C1 segment of cervical spinal cord (tissue), 14 donors: ENCODE data around the gene HTR2A.
A peak's percentile ranks its signal among the peaks of the same experiment; 100 is the strongest.

Experiments used
- DNase-seq, 14 donors: peaks; one replicate each; lab custom pipeline; 2025; lab: John Stamatoyannopoulos, UW

The HTR2A gene

GRCh38 chr13:46871557-46871956, 25.3 kb downstream of the HTR2A start:
- DNase-seq: no peak

- no peak for DNase-seq
Measured at GRCh38 chr13:46868091-46868490, 28.8 kb downstream of the HTR2A start.

DNA sequence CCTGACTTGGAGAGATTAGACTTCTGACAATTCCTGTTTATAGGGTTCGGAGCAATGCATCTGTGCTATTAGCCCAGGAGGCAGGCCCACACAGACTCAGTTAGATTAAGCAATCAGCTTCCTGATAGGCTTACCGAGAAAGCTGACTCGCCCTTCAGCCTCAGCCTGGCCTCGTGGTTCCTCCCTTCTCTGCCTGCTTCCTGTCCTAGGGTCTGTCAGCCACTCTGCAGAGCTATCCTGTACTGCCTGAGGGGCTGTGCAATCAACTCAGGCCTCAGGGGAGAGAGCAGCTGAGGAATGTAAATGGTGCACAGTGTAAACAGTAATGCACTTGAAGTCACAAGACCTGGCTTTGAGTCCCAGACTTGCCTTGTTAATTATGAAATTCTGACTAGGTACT, 30.7 kb downstream of the HTR2A start:
- no peak for DNase-seq

- no peak for DNase-seq
Measured at GRCh38 chr13:46864941-46865340, 31.9 kb downstream of the HTR2A start.

GRCh38 chr13:46861959-46862358, 34.9 kb downstream of the HTR2A start:
- DNase-seq: no peak

DNA sequence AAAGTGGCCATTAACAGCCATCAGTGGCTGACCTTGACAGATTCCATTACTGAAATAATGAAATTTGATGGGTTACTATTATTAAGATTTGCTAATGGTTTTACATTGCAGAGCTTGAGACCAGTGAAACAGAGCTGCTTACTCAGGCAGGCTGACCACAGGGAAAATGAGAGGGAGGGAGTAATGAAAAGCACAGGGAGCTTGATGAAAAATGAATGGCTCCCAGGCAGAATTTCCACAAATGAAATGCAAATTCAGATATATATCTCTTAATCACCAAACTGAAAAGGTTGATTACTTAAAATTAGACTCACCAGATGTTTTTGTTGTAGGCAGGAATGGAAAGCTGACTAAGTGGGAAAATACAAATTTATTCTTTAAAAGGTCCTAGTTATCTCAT, 36.1 kb downstream of the HTR2A start:
- no peak for DNase-seq

- DNase-seq: no peak
Measured at GRCh38 chr13:46858776-46859175, 38.1 kb downstream of the HTR2A start.

GRCh38 chr13:46858163-46858562, 38.7 kb downstream of the HTR2A start:
- no peak for DNase-seq

DNA sequence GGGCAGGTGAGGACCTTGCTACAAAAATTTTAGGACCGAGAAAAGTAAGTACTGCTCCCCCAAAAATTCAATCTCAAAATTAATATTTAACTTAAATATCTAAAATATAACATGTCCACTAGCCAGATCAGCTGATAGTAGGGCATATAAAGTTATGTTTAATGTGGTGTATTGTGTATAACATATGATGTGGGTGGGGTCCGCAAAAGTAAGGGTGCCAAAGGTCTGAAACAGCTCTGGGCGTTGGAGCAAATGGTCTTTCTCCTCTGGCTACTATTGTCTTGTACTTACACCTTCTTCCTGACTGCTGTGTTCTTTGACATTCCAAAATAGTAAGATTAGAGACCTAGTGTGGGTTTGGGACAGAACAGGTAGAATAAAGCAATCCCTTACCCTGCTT, 41.2 kb downstream of the HTR2A start:
- DNase-seq: no peak

DNA sequence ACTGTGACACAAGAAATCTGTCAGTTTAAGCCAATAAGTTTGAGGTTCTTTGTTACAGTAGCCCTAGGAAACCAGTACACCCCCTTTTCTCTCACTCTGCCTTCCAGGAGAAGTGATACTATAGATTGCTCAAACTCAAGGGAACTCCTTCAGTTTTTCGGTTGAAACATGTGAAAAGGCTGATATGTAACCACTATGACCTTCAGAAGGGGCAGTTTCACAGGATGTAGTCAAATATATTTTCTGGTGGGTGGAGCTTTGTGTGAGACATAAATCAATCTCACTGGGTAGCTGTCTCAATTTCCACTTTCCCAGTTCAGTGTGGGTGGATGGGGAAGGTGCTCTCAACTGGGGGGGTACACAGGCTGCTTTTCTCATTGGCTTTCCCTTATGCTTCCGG, 41.7 kb downstream of the HTR2A start:
- no peak for DNase-seq

DNA sequence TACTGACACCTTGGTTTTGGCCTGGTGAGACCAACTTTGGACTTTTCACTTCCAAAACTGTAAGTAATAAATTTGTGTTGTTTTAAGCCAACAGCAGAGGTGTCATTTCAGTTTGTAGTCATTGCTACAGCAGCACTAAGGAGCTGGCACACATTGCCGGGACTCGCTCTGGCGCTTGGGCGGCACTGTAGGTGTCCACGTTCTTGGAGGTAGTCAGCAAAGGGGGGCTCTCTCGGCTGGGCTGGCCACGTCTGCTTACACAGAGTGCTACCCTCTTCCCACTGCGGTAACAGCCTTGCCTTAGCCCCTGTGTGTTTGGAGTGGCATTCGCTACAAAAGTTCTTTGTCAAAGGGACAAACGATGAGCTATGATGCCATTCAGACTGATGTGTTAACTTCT, 44.7 kb downstream of the HTR2A start:
- no peak for DNase-seq

- DNase-seq: no peak
Measured at GRCh38 chr13:46850214-46850613, 46.6 kb downstream of the HTR2A start.

DNA sequence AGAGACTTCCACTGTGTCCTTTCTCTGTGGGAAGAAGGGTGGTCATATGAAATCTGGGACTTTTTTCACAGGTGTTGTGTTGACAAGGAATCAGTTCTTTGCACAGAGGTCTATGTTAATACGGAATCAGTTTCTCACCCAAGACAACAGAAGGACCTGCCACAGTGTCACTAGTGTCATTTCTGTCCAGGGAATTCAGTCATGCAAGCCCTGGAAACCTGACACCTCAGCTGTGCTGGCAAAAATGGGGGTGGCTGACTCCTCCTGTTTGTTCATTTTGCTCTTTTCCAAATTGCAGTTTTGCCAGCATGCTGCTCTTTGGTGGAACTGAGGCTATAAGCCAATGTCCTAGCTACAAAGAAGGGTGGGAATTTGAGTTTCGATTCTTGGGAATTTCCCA, 50.1 kb downstream of the HTR2A start:
- DNase-seq: peak in 3 of 14 donors; percentile 10 to 11 (median 11)

DNA sequence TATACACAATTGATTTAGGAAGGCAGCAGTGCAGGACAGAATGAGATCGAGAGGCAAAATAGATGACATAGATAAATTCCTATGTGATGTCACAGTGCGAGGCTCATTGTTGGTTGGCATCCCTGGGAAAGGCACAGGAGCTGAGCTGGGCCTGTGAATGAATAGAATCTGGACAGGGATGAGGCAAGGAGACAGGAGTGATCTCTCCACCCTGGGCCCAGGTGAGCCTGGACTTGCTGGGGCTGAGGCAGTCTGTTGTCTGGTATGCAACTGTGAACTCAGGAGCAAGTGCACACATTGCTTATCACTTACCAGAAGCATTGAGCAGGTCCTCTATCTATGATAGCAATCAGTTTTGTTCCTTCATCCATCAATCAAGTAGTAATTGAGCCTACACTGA, 51.7 kb downstream of the HTR2A start:
- no peak for DNase-seq

GRCh38 chr13:46844431-46844830, 52.4 kb downstream of the HTR2A start:
- DNase-seq: no peak

GRCh38 chr13:46839399-46839798, 57.5 kb downstream of the HTR2A start:
- DNase-seq: no peak

- no peak for DNase-seq
Measured at GRCh38 chr13:46834657-46835056, 62.2 kb downstream of the HTR2A start.

DNA sequence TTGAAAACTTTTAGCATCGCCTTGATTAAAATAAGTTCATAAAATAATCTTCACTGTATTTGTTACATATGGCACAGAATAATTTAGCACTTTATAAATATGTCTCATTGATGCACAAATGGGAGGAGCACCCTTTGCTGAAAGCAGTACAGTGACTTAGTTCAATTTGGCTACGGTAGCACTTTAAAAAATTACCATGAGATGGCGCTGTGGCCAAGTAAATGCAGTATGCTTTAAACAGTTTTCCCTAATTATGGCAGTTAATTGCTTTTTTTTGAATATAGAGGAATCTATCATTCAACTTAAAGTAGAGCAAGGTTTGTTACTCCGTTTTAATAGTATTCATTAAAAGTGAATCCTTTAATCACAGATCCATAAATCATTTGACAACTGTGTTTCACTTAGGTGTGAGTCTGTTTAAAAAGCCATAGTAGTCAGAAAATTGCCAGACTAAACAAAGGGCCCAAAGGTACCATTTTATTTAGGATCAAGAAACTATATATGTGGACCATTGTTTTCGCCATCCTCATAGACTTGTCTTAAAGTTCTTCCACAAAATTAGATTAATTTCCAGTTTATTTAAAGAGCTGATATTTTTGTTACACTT, 65.2 kb downstream of the HTR2A start:
- peak in 5 of 14 donors; percentile 0 to 26 (median 3) for DNase-seq

DNA sequence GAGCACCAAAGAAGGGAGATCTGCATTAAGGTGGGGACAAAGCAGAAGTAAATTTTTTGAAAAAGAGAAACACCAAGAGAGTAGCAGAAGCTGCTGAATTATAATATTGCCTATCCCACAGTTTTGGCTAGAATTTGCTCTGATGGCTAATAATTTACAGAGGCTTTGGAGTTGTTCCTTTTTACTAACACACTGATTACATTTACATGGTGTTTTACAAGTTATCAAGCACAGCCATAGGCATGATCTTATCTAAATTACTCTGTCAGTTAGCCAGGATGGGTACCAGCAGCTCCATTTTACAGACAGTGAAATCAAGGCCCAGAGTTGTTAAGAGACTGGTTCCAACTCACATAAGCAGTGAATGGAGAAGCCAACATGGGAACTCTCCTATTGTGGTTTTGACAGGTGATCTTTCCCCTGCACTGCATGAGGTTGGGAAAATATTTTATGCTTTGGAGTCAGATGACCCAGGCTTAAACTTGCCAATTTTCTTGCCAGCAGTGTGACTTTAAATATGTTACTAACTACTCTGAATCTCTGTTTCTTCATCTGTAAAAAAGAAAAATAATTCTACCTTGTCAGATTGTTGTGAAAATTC, 66.3 kb downstream of the HTR2A start:
- no peak for DNase-seq

DNA sequence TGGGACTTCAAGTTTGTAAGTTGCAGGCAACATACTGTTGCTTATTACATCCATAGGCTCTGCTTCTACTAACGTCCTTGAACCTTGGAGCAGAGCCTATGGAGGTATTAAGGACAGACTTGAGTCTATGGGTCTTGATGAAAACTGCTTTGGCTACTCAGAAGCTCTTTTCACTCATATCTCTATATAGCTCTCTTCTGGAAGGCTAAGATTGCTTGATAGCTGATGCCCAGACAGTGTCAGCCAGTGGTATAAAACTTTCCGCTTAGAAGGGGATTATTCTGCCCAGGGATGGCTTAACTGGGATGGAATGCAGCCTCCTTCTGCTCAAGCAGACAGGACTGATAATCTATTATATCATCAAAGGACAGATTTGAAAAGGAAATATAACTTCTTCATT, 74.3 kb downstream of the HTR2A start:
- no peak for DNase-seq

- DNase-seq: no peak
Measured at GRCh38 chr13:46817838-46818476, 78.9 kb downstream of the HTR2A start.

DNA sequence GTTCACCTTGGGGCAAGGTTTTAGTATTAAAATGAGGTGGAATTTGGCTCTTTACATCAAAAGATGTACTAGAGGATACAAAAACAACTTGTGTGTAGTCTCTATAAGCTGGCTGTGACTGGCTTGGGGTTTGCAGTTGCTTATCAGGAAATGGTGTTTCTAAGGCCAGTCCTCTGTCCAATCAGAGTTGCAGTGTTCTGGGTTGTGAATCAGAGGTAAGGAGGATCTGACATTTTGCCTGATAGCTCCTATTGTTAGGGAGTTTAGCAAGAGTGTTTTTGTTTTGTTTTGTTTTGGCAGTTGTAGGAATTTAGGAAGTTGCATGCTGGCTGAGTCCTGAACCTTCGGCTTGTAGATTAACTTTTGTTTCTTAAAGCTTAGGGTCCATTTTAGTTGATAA, 79.8 kb downstream of the HTR2A start:
- no peak for DNase-seq

- no peak for DNase-seq
Measured at GRCh38 chr13:46816371-46816770, 80.5 kb downstream of the HTR2A start.
